ENCODE results near the gene SLC16A12. TPM values are rescaled to one million over a fixed set of nuclear protein-coding genes. Genes with fewer than 3 reads are reported as not detected.

Gene SLC16A12
- total RNA-seq, 1 donor from 2014 or later: 1.0 TPM

DNA sequence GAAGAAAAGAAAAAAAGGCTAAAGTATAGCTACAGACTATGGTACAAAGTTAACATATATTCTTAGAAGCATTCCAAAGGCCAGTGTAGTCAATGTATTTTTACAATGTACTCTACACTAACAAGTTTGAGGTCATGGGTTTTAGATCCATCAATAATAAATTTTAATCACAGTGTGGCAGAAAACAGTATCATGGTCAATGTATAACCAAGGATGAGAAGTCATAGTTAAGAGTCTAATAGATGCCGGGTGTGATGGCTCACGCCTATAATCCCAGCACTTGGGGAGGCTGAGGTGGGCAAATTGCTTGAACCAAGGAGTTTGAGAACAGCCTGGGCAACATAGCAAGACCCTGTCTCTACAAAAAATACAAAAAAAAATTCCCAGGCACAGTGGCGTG lies 53.1 kb downstream of the SLC16A12 start:
- Histone ChIP-seq H3K36me3 (no peaks in the 10 kb centered on the region), H3K27ac (peak overlapping the region; percentile 57), H3K4me3 (no peak overlapping the region), H3K9me3 (no peaks in the 10 kb centered on the region), H3K4me1 (peaks cover 38% of the 10 kb centered on the region), H3K27me3 (ENCODE audit: low read depth) (no peaks in the 10 kb centered on the region)
- DNase-seq: no peak
- ATAC-seq: no peak
- TF ChIP-seq, protein P1, sequence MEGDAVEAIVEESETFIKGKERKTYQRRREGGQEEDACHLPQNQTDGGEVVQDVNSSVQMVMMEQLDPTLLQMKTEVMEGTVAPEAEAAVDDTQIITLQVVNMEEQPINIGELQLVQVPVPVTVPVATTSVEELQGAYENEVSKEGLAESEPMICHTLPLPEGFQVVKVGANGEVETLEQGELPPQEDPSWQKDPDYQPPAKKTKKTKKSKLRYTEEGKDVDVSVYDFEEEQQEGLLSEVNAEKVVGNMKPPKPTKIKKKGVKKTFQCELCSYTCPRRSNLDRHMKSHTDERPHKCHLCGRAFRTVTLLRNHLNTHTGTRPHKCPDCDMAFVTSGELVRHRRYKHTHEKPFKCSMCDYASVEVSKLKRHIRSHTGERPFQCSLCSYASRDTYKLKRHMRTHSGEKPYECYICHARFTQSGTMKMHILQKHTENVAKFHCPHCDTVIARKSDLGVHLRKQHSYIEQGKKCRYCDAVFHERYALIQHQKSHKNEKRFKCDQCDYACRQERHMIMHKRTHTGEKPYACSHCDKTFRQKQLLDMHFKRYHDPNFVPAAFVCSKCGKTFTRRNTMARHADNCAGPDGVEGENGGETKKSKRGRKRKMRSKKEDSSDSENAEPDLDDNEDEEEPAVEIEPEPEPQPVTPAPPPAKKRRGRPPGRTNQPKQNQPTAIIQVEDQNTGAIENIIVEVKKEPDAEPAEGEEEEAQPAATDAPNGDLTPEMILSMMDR (IDR thresholded peaks at IDR 0.05): no peak
- intact Hi-C loops (cut with DNase I): no loop called here

DNA sequence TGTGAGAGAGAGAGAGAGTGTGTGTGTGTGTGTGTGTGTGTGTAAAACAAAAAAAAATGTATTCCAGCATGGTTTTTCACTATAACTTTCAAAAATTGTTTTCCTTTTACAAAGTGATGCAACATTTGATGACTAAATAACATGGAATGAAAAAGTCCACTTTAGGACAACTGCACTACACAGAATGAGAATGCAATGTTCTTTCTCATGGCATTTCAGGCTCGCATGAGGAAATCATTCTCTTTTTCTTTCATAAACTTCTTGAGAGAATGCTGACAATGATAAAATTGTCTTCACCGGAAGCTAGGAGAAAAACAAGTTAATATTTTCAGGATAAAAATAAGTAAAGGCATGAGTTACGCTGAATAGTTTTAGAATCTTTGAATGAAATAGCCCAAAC lies 53.7 kb downstream of the SLC16A12 start:
- H3K27ac ChIP-seq: peak overlapping the region; percentile 57
- TF ChIP-seq, protein P1 (IDR thresholded peaks at IDR 0.05): no peak
- H3K27me3 ChIP-seq (ENCODE audit: low read depth): no peaks in the 10 kb centered on the region
- DNase-seq (no peak), ATAC-seq (peak; percentile 54 to 67)
- peaks cover 44% of the 10 kb centered on the region for H3K4me1 ChIP-seq
- H3K4me3 ChIP-seq: no peak overlapping the region
- intact Hi-C loops (cut with DNase I): no loop called here
- no peaks in the 10 kb centered on the region for H3K36me3 ChIP-seq
- no peaks in the 10 kb centered on the region for H3K9me3 ChIP-seq

DNA sequence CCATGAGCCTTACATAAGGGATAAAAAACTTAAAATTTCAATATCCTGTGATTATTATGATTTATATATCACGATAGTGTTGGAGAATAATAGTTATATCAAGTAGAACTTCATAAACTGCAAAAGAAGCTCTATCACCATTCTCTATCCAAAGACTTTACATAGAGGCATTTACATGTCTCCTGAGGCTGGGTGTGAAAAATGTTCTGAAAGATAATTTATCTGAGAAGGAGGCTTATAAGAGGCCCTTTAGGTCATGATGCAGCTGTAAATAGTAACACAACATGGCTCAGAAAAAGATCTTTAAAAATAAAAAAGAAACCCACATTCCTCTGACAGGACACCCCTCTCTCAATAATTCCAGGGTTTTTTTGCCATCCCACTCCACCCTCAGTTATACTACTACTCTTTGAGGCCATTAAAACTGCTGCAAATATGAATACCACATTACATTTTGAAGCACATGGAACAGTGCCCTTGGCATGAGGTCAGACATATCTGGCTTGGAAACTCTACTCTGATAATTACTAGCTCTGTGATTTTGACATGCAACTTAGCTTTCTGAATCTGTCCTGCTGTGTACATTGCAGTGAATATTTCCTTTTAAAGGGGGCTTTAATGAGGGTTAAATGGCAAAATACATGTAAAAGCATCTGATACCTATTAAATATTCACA lies 55.5 kb downstream of the SLC16A12 start:
- H3K9me3 ChIP-seq: no peaks in the 10 kb centered on the region
- no peaks in the 10 kb centered on the region for H3K36me3 ChIP-seq
- H3K4me3 ChIP-seq: no peak overlapping the region
- H3K27me3 ChIP-seq (ENCODE audit: low read depth): no peaks in the 10 kb centered on the region
- intact Hi-C loops (cut with DNase I): no loop called here
- DNase-seq (no peak), ATAC-seq (no peak)
- peak overlapping the region; percentile 73 for H3K27ac ChIP-seq
- TF ChIP-seq, protein P1 (IDR thresholded peaks at IDR 0.05): no peak
- H3K4me1 ChIP-seq: peaks cover 57% of the 10 kb centered on the region

DNA sequence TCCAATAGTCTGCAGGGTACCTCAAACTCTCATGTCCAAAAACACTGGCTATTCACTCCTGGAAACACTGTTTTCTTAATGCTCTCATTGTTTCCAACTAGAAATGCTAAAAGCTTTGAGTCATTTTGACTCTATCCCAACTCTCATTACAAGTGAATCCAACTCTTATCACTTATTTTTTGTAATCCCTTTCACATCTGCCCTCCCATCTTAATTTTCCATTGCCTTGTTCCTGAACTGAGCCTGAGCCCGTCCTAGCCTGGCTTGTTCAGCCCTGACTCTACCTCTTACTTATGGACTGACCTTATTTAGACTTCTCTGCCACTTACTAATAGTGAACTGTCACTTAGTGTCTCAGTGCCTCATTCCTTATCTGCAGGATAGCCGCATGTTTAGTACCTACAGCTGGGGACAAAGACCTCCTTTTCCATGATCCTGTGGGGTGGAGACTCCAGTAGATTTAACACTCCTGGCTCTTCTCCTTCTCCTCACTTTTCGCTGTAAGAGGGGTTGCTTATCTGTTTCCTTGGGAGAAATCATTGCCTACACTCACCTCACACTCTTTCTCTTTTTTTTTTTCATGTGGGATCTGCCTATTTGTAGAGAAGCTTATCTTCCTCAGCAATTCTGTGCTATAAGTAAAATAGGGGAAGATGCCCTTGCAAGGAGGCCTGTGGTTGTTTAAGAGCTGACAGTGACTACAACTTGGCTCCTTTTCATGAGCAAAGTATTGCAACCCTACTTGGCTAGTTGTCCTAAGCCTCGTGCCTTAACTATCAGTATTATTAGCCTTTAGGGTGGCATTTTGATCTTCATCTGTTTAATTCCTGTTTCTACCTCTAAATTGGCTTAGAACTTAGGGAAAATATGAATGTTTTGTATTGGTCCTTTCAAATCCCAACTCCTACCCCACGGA lies 56.4 kb downstream of the SLC16A12 start:
- intact Hi-C loops (cut with DNase I): no loop called here
- Histone ChIP-seq H3K27me3 (ENCODE audit: low read depth) (no peaks in the 10 kb centered on the region), H3K4me1 (peaks cover 64% of the 10 kb centered on the region), H3K4me3 (no peak overlapping the region), H3K27ac (peak overlapping the region; percentile 73), H3K9me3 (no peaks in the 10 kb centered on the region), H3K36me3 (no peaks in the 10 kb centered on the region)
- ATAC-seq (no peak), DNase-seq (no peak)
- TF ChIP-seq, protein P1 (IDR thresholded peaks at IDR 0.05): no peak

DNA sequence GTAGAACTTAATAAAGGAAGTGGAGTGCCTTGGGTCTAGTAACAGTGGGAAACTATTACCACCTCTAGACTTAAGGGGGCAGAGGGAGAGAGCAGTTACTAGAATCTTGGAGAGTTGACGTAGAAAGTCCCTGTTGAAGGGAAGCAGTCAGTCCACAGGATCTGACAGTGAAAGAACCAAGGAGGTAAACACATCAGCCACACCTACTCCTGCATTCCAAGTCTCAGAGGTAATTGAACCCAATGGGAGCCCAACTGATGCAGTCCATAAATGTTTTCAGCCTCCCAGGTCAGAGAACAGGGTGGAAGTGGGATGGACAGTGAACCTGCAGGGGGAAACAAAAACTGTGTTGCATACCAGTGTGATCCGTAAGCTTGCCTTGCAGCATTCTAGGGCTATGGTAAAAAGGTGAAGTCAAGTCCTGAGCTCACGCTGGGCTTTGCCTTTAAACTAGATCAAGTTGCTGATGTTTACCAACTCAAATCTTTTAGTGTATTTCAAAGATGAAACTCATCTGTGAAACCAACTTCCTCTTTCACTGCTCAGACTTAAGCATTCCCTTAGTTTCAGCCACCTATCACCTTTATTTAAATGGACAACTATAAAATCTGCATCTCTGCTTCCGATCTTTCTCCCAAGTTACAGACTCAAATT lies 57.2 kb downstream of the SLC16A12 start:
- intact Hi-C loops (cut with DNase I): no loop called here
- H3K4me3 ChIP-seq: no peak overlapping the region
- H3K27me3 ChIP-seq (ENCODE audit: low read depth): no peaks in the 10 kb centered on the region
- peak; percentile 55 to 69 for ATAC-seq
- peak overlapping the region; percentile 73 for H3K27ac ChIP-seq
- no peaks in the 10 kb centered on the region for H3K36me3 ChIP-seq
- H3K9me3 ChIP-seq: no peaks in the 10 kb centered on the region
- peaks cover 64% of the 10 kb centered on the region for H3K4me1 ChIP-seq
- no peak for DNase-seq
- TF ChIP-seq, protein P1 (IDR thresholded peaks at IDR 0.05): no peak

All from lower lobe of right lung (tissue), 2 donors.